ES-I3 (cell line): ENCODE data around the gene DLGAP1.
"Not testable (repeated sequence)": the region's sequence is repeated elsewhere in the genome, so short reads cannot be mapped to it uniquely, and the experiment has no call there.

Source experiments
- H3K36me3 ChIP-seq: 2 replicates; pipeline ENCODE4 v1.6.1; 2013; ENCODE audit warnings: mild to moderate bottlenecking, low read length, control low read depth, moderate library complexity; ENCODE audit not compliant: insufficient read depth
- H3K4me1 ChIP-seq: 2 replicates; pipeline ENCODE4 v1.6.1; 2013; ENCODE audit warnings: mild to moderate bottlenecking, control low read depth, low read length; ENCODE audit not compliant: insufficient read depth
- H3K9ac ChIP-seq: 2 replicates; pipeline ENCODE4 v1.6.1; 2013; ENCODE audit warnings: low read depth, mild to moderate bottlenecking, low read length, moderate library complexity
- H3K9me3 ChIP-seq: 2 replicates; pipeline ENCODE4 v1.6.1; 2013; ENCODE audit warnings: mild to moderate bottlenecking, low read length, moderate library complexity; ENCODE audit not compliant: control insufficient read depth, insufficient read depth

Gene DLGAP1

DNA sequence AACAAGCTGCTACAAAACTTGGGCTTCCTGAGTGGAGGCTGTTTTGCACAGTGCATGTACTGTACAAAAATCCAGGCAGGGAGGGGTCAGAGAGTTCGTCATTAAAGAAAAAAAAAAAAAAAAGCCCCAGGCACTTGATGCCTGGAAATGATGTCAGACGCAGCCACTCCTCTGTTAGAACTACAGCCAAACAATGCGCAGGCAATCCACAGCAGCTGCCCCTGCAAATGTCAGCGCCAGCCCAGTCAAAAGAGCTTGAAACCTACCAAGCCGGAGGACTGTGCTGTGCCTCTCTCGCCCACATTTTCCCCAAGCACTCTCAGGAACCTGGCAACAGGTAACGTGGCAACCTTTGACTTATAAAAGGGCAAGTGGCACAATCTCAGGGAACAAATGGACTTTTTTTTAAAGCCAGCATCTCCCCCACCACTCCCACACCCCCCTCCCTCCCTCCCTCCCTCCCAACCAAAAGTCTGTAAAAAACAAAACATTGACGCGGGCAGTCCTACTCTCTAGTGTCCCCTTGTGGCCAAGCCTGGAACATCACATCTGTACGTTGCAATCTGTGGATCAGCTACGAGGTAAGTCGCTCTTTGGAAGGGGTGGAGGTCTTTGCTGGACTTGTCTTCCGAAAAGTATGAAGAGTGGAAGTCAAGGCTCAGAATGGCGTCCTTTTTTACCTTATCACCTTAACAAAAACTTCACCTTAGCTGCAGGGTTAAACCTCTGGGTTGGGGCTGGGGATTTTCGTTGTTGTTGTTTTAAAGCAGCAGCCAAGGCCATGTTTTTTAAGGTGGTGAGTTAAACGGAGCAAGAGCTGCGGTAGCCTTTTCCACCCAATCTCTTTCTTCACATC lies 861.0 kb downstream of the DLGAP1 start:
- Histone ChIP-seq H3K4me1 (peaks cover 31% of the 10 kb centered on the region), H3K9me3 (no peaks in the 10 kb centered on the region), H3K36me3 (no peaks in the 10 kb centered on the region), H3K9ac (peak overlapping the region; percentile 77)

DNA sequence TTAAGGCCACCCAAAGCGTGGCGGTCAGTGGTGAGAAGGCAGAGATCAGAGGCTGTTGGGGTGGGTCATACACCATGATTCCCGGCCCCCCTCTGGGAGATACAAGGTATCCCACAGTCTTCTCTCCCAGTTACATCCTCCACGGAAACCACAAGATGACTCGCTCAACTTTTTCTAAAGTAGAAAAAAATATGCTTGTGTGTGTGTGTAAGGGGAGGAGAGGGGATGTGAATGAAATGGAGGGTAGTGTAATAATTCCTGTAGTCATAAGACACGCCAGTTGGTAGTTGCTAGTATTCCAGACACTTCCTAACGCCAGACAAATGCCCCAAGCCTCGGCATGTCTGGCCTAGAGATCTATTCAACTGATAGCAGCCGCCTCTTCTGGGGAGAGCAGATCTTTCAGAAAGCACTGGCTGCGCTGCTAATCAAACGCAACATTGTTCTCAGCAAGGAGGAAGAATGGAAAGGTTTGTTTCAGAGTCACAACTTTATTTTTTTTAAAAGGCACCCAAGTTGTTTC lies 861.7 kb downstream of the DLGAP1 start:
- H3K9ac ChIP-seq = peak overlapping the region; percentile 56; the same call in 1 of the 2 replicates
- H3K36me3 ChIP-seq = no peaks in the 10 kb centered on the region
- peaks cover 30% of the 10 kb centered on the region for H3K4me1 ChIP-seq
- no peaks in the 10 kb centered on the region for H3K9me3 ChIP-seq

DNA sequence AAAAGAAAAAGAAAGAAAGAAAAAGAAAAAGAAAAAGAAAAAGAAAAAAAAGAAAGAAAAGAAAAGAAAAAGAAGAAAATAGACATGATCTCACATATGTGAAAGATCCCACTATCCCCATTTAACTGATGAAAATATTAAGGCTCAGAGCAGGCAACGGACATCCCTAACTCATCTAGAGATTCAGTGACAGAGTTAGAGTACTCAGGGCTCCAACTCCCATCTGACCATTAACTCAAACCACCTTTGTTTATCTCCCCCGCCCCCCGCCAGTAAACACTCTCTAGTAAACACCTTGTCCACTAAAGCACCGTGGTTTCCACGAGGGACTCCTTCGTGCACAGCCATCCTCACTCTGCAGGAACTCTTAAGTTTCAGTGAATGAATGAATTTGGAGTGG lies 862.2 kb downstream of the DLGAP1 start:
- Histone ChIP-seq H3K9ac (peak overlapping the region; percentile 56; the same call in 1 of the 2 replicates), H3K4me1 (peaks cover 30% of the 10 kb centered on the region), H3K9me3 (no peaks in the 10 kb centered on the region), H3K36me3 (no peaks in the 10 kb centered on the region)

DNA sequence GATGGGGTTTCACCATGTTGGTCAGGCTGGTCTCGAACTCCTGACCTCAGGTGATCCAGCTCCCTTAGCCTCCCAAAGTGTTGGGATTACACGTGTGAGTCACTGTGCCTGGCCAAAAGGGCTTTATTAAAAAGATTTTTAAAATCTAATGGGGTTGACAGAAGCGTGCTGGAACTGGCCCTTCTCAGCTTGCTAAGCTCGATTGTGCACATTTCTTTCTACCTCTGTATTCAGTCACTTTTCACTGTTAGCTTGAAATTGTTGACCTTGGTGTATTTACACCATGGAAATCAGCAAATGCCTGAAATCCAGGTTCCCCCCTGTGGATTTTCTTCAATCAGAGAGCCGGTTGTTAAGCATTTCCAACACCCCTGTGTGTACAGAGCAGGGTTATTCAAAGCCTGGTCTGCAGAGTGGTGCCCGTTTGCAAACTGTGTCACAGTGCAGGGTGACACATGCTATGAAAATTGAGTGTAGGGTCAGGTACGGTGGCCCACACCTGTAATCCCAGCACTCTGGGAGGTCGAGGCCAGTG lies 864.9 kb downstream of the DLGAP1 start:
- Histone ChIP-seq H3K36me3 (no peaks in the 10 kb centered on the region), H3K9ac (no peak overlapping the region), H3K4me1 (peaks cover 18% of the 10 kb centered on the region), H3K9me3 (no peaks in the 10 kb centered on the region)

DNA sequence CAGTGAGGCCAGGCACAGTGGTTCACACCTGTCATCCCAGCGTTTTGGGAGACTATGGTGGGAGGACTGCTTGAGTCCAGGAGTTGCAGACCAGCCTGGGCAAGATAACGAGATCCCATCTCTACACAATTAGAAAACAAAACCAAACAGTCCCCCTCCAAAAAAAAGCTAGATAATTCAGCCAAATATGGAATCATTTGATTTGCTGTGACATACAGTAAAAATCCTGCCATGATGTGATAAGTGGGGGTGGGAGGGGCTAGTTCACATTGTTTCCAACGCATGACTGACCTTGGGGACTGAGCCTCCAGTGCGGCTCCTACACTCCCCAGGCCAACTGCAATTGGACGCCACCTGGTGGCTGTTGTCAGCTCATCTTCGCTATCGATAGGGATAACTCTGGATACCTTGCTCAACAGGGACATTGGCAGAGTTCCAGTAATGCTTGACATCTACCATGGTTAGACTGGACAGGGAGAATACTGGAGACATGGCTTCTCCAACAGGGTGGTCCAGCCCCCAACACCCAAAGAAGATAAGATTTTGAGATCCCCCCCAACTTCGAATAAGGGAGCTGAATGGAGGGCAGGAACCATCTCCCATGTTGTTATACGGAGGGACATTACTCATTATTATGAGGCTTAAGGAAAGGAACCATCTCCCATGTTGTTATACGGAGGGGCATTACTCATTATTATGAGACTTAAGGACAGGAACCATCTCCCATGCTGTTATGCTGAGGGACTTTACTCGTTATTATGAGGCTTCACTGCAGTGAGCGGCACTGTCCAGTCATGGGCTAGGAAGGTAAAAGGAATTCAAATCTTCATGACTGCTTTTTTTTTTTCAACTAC lies 869.2 kb downstream of the DLGAP1 start:
- Histone ChIP-seq H3K36me3 (no peaks in the 10 kb centered on the region), H3K4me1 (peaks cover 23% of the 10 kb centered on the region), H3K9me3 (no peaks in the 10 kb centered on the region), H3K9ac (no peak overlapping the region)

DNA sequence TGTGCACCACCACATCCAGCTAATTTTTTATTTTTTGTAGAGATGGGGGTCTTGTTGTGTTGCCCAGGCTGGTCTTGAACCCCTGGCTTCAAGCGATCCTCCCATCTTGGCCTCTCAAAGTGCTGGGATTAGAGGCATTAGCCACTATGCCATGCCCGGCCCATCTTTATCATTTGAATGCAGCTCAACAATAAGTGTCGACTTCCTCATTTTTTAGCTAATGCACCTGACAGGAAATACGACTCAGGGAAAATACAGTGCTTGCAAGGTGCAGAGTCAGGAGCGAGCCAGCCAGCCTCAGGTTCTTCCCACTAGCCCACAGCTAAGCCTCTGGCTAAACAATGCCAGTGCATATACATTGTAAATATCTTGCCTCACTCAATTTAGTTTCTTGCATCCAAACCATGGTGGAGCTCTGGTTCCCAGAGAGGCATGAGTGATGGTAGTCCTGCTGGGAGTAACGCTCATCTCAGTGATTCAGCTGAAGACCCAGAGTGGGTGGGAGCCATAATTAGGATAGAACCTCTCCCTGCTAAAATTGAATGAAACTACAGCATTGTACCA lies 870.1 kb downstream of the DLGAP1 start:
- no peaks in the 10 kb centered on the region for H3K36me3 ChIP-seq
- no peak overlapping the region for H3K9ac ChIP-seq
- H3K4me1 ChIP-seq = peaks cover 23% of the 10 kb centered on the region
- no peaks in the 10 kb centered on the region for H3K9me3 ChIP-seq

DNA sequence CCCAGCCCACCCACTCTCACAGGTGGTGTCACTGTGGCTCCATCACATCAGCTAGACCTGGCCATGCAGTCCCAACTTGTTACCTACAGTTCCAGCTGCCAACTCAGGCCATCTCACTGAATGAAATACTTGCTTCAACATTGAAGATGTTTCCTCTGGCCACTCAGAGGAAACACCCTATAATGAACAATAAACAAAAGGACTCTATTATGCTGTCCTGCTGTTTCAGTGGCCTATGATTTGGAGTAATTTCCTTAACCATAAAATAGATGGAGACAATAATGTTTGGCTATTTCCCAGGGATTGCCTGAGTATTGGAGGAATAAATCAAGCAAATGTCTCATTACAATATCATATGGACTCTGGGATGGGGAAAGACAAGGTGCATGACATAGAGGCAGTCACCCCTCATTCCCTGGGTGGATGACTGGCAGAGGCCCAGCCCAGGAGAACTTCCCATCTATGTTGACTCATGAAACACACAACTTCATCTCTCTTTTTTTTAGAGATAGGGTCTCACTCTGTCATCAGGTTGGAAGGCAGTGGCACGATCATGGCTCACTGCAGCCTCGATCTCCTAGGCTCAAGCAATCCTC lies 870.7 kb downstream of the DLGAP1 start:
- H3K4me1 ChIP-seq = peaks cover 23% of the 10 kb centered on the region
- no peak overlapping the region for H3K9ac ChIP-seq
- no peaks in the 10 kb centered on the region for H3K9me3 ChIP-seq
- H3K36me3 ChIP-seq = no peaks in the 10 kb centered on the region

DNA sequence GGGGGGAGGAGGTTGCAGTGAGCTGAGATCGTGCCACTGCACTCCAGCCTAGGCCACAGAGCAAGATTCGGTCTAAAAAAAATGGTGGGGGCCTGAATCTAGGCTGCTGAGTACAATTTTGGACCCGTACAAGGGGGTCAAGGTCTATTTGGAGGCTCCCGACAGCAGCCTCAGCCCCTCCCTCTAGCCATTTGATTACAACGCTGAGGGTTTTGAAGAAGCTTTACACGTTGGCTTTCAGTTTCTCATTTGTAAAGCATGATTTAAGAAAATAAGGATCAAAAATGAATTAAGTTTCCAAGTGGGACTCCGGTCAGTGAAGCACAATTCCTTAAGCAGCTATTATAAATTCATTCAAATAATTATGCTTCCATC lies 871.2 kb downstream of the DLGAP1 start:
- Histone ChIP-seq H3K4me1 (peaks cover 23% of the 10 kb centered on the region), H3K9ac (no peak overlapping the region), H3K9me3 (no peaks in the 10 kb centered on the region), H3K36me3 (no peaks in the 10 kb centered on the region)

DNA sequence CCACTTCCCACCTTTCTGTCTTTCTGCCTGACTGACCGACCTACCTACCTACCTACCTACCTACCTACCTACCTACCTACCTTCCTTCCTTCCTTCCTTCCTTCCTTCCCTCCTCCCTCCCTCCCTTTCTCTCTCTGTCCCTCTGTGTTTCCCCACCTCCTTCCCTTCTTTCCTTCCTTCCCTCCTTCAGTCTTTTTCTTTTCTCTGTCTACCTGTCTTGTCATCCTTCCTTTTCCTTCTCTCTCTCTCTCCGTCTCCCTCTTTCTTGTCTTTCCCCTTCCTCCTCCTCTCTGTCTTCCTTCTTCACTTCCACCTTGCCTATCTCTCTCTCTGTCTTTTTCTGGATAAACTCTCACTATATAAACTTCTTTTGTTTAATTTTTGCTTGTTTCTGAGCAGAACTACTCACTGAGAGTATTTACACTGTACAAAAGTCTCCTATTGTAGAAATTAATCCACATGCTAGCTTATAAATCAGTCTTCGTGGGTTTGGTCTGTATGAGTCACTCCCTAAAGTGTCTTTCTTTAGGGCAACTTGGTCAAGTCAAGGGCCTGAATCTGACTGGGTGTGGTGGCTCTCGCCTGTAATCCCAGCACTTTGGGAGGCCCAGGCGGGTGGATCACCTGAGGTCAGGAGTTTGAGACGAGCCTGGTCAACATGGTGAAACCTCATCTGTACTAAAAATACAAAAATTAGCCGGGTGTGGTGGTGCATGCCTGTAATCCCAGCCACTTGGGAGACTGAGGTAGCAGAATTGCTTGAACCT lies 871.8 kb downstream of the DLGAP1 start:
- H3K36me3 ChIP-seq, H3K9ac ChIP-seq, H3K9me3 ChIP-seq: not testable (repeated sequence)
- peaks cover 23% of the 10 kb centered on the region for H3K4me1 ChIP-seq

DNA sequence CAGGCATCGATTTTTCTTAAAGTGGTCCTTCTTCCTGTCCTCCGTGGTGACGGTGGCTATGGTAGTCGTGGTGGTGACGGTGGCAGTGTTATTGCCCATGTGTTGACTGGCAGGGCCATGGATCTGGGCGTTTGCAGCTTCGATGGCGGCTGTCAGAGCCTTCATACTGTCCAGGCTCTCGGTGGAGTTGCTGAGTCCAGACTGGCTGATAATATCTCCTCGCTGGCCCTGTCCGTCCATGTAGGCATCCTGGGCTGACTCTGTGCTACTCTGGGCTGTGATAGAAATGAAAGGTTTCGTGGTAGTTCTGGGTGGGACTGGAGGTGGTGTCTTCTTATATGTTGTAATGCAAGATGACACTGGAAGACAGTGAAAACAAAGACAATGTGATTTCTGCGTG lies 873.2 kb downstream of the DLGAP1 start:
- H3K9ac ChIP-seq = no peak overlapping the region
- H3K9me3 ChIP-seq = no peaks in the 10 kb centered on the region
- peaks cover 23% of the 10 kb centered on the region for H3K4me1 ChIP-seq
- H3K36me3 ChIP-seq = no peaks in the 10 kb centered on the region

DNA sequence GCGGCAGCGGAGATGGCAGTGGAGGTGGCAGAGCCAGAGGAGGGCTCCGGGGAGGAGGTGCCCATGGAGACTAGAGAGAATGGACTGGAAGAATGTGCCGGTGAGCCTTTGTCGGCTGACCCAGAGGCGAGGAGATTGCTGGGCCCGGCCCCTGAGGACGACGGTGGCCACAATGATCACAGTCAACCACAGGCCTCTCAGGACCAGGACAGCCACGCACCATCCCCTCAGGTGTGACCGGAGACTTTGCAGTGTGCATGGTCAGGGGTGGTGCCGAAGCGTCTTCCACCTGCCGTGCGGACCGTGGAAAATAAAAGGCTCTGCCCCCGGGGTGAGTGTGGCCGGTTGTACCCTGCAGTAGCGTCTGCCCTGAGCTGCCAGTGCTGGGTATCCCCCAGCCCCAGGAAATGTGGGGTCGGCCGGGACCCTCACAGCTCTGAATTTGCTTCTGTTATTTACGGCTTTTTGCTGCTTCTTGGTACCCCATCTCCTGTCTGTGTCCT lies 874.5 kb downstream of the DLGAP1 start:
- H3K4me1 ChIP-seq = peaks cover 15% of the 10 kb centered on the region
- not testable (repeated sequence) for H3K36me3 ChIP-seq, H3K9ac ChIP-seq, H3K9me3 ChIP-seq

DNA sequence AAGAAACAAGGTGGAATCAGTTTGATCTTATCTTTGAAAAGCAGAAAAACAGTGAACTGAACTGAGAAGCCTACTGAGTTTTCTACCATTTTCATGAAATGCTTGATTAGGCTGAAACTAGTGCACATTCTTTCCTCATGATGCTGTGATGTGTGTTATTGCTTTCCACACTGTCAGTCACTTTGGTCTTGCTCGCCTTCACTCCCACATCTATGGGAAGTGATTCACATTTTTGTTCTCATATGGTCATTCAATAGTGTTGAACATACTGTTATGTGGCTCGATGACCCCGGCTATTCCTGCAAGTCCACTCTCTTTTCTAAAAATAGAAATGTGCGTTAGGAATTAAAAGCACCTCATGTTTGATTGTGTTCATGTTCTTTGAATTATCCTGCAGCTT lies 875.4 kb downstream of the DLGAP1 start:
- peaks cover 8% of the 10 kb centered on the region; the same call in 1 of the 2 replicates for H3K4me1 ChIP-seq

DNA sequence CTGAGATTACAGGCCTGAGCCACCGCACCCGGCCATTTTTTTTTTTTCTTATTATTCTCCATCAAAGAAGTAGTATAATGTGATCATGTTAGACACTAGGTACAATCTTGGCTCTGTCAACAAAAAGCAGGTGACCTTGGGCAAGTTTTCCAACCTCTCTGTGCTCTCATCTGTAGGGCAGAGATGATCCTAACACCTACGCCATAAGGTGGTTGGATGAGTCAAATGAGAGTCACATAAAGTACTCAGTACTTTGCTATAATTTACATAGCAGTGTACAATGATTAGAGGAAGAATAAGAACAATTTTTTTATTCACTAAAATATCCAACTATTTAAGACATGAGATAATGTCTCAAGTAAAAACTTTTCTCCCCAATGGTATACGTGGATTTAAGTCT lies 876.5 kb downstream of the DLGAP1 start:
- H3K4me1 ChIP-seq = 0 out of 2 replicates have a peak, but pooled peaks cover 3% of the 10 kb centered on the region
- no peaks in the 10 kb centered on the region for H3K9me3 ChIP-seq
- no peaks in the 10 kb centered on the region for H3K36me3 ChIP-seq
- H3K9ac ChIP-seq = no peak overlapping the region

More for the DNA sequence above, 875.4 kb downstream of the DLGAP1 start:
- H3K9me3 ChIP-seq = no peaks in the 10 kb centered on the region
- H3K36me3 ChIP-seq = no peaks in the 10 kb centered on the region
- H3K9ac ChIP-seq = no peak overlapping the region
